ENCODE results near the gene RETSAT.

Gene RETSAT

DNA sequence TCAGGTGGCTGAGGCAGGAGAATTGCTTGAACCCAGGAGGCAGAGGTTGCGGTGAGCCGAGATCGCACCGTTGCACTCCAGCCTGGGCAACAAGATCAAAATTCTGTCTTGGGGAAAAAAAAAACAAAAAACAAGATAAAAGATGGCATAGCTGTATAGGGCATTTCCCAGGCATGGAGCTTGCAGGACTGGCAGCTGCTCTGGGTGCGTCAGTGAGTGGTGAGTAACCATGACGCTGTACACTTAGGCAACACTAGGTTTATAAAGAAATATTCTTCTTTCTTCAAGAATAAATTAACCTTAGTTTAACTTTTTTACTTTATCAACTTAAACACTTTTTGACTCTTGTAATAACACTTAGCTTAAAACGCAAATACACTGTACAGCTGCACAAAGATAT, 41.9 kb downstream of the RETSAT start:
- Histone ChIP-seq H3K9me2 (replicated peaks; ENCODE audit: insufficient read depth, low read length) (no peaks in the 10 kb centered on the region), H3K27ac (ENCODE audit: low read depth, low read length) (no peak overlapping the region), H3K4me2 (ENCODE audit: low read depth, low read length, poor library complexity, severe bottlenecking) (no peak overlapping the region), H3K4me3 (ENCODE audit: insufficient read depth, low read length, poor library complexity, severe bottlenecking) (no peak overlapping the region), H3K36me3 (ENCODE audit: low read length) (no peaks in the 10 kb centered on the region), H3K27me3 (ENCODE audit: low read length) (no peaks in the 10 kb centered on the region), H3K79me2 (ENCODE audit: insufficient read depth, low read length) (no peaks in the 10 kb centered on the region), H4K20me1 (ENCODE audit: low read depth, low read length) (no peaks in the 10 kb centered on the region; the same call in 1 of the 2 replicates), H3K9ac (ENCODE audit: low read length) (no peak overlapping the region), H3F3A (ENCODE audit: insufficient read depth) (peaks cover 16% of the 10 kb centered on the region; the same call in 1 of the 2 replicates), H2AFZ (ENCODE audit: low read depth, low read length, severe bottlenecking) (no peak overlapping the region), H3K9me3 (ENCODE audit: insufficient read depth, low read length) (no peaks in the 10 kb centered on the region)
- no peak for TF ChIP-seq EZH2phosphoT487 (conservative IDR thresholded peaks at IDR 0.05; ENCODE audit: low read length)
- TF ChIP-seq, protein P1, sequence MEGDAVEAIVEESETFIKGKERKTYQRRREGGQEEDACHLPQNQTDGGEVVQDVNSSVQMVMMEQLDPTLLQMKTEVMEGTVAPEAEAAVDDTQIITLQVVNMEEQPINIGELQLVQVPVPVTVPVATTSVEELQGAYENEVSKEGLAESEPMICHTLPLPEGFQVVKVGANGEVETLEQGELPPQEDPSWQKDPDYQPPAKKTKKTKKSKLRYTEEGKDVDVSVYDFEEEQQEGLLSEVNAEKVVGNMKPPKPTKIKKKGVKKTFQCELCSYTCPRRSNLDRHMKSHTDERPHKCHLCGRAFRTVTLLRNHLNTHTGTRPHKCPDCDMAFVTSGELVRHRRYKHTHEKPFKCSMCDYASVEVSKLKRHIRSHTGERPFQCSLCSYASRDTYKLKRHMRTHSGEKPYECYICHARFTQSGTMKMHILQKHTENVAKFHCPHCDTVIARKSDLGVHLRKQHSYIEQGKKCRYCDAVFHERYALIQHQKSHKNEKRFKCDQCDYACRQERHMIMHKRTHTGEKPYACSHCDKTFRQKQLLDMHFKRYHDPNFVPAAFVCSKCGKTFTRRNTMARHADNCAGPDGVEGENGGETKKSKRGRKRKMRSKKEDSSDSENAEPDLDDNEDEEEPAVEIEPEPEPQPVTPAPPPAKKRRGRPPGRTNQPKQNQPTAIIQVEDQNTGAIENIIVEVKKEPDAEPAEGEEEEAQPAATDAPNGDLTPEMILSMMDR (IDR thresholded peaks at IDR 0.05; ENCODE audit: insufficient read depth, low read length, poor library complexity, severe bottlenecking): no peak

DNA sequence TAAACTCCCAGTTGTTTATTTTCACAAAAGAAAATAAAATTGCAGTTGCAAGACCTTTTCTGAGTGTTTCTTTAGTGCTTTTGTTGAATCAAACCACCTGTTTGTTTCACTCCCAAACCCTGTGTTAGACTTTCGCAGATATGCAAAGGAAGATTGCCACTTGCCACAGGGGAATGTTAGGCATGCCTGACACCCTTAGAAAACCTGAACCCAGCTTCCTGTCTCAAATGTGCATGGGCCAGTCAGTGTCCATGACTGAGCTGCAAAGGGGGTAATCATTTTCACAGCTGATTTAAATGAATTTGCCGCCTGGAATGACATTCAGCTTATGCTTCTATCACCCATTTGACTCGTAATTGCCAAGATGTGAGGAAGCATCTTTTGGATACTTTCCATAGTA, 44.0 kb downstream of the RETSAT start:
- Histone ChIP-seq H3K4me2 (ENCODE audit: low read depth, low read length, poor library complexity, severe bottlenecking) (no peak overlapping the region), H3F3A (ENCODE audit: insufficient read depth) (peaks cover 16% of the 10 kb centered on the region; the same call in 1 of the 2 replicates), H3K36me3 (ENCODE audit: low read length) (no peaks in the 10 kb centered on the region), H3K27me3 (ENCODE audit: low read length) (no peaks in the 10 kb centered on the region), H3K9me3 (ENCODE audit: insufficient read depth, low read length) (no peaks in the 10 kb centered on the region), H3K4me3 (ENCODE audit: insufficient read depth, low read length, poor library complexity, severe bottlenecking) (no peak overlapping the region), H3K9ac (ENCODE audit: low read length) (no peak overlapping the region), H4K20me1 (ENCODE audit: low read depth, low read length) (no peaks in the 10 kb centered on the region; the same call in 1 of the 2 replicates), H2AFZ (ENCODE audit: low read depth, low read length, severe bottlenecking) (no peak overlapping the region), H3K27ac (ENCODE audit: low read depth, low read length) (no peak overlapping the region), H3K9me2 (replicated peaks; ENCODE audit: insufficient read depth, low read length) (no peaks in the 10 kb centered on the region), H3K79me2 (ENCODE audit: insufficient read depth, low read length) (no peaks in the 10 kb centered on the region)
- no peak for TF ChIP-seq EZH2phosphoT487 (conservative IDR thresholded peaks at IDR 0.05; ENCODE audit: low read length)
- TF ChIP-seq, protein P1 (IDR thresholded peaks at IDR 0.05; ENCODE audit: insufficient read depth, low read length, poor library complexity, severe bottlenecking): no peak

DNA sequence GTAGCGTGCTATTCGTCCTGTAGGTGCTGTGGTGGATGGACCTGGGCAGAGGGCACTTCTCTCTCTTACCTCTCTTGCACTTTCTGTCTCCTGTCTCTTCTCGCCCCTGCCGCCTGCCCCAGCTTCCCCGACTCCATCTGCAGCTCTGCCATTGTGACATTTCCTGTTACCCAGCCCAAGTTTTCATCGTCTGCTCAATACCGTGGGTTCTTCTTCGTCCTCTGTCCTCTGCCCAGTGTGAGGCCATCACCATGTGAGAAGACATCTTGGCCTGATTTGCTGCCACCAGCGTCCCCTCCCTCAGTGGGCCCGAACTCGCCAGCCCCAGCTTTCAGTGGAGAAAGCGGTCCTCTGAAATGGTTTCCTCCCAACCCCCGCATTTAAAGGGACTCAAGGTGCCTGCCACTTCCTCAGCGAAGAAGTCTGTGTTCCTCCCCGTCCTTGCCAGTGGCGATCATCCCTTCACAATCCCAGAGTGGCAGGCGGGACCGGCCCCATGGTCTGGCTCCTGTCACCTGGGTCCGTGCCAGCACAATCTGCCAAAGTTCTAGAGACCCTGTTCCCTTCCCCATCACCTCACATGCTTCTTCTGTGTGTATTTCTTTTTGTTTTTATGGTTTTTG, 44.5 kb downstream of the RETSAT start:
- Histone ChIP-seq H3K27ac (ENCODE audit: low read depth, low read length) (no peak overlapping the region), H3F3A (ENCODE audit: insufficient read depth) (peaks cover 16% of the 10 kb centered on the region; the same call in 1 of the 2 replicates), H3K9me2 (replicated peaks; ENCODE audit: insufficient read depth, low read length) (no peaks in the 10 kb centered on the region), H3K4me2 (ENCODE audit: low read depth, low read length, poor library complexity, severe bottlenecking) (no peak overlapping the region), H3K9me3 (ENCODE audit: insufficient read depth, low read length) (no peaks in the 10 kb centered on the region), H3K36me3 (ENCODE audit: low read length) (no peaks in the 10 kb centered on the region), H2AFZ (ENCODE audit: low read depth, low read length, severe bottlenecking) (no peak overlapping the region), H3K4me3 (ENCODE audit: insufficient read depth, low read length, poor library complexity, severe bottlenecking) (no peak overlapping the region), H3K9ac (ENCODE audit: low read length) (no peak overlapping the region), H3K27me3 (ENCODE audit: low read length) (no peaks in the 10 kb centered on the region), H3K79me2 (ENCODE audit: insufficient read depth, low read length) (no peaks in the 10 kb centered on the region), H4K20me1 (ENCODE audit: low read depth, low read length) (no peaks in the 10 kb centered on the region; the same call in 1 of the 2 replicates)
- TF ChIP-seq EZH2phosphoT487 (conservative IDR thresholded peaks at IDR 0.05; ENCODE audit: low read length): no peak
- TF ChIP-seq, protein P1 (IDR thresholded peaks at IDR 0.05; ENCODE audit: insufficient read depth, low read length, poor library complexity, severe bottlenecking): no peak

Measured in SU-DHL-6 (cell line).